Activated CD4-positive, alpha-beta T cell treated with anti-CD3 and anti-CD28 coated beads for 4 hours (primary cell): Measurements from ENCODE around the gene CYYR1.

Experiments used
- DNase-seq, 2 donors: peaks; one replicate each; pipeline ENCODE4 v3.0.0-alpha.2; 2020

Gene CYYR1

GRCh38 chr21:26425576-26425975 lies 147.5 kb downstream of the CYYR1 start:
- DNase-seq = no peak

GRCh38 chr21:26423511-26423910 lies 149.6 kb downstream of the CYYR1 start:
- no peak for DNase-seq

- no peak for DNase-seq
Measured at GRCh38 chr21:26422706-26423105, 150.4 kb downstream of the CYYR1 start.

- DNase-seq = no peak
Measured at GRCh38 chr21:26422138-26422537, 150.9 kb downstream of the CYYR1 start.

GRCh38 chr21:26421724-26422123 lies 151.4 kb downstream of the CYYR1 start:
- DNase-seq = no peak
